ENCODE data around the gene SEC16A.

SEC16A gene, protein sequence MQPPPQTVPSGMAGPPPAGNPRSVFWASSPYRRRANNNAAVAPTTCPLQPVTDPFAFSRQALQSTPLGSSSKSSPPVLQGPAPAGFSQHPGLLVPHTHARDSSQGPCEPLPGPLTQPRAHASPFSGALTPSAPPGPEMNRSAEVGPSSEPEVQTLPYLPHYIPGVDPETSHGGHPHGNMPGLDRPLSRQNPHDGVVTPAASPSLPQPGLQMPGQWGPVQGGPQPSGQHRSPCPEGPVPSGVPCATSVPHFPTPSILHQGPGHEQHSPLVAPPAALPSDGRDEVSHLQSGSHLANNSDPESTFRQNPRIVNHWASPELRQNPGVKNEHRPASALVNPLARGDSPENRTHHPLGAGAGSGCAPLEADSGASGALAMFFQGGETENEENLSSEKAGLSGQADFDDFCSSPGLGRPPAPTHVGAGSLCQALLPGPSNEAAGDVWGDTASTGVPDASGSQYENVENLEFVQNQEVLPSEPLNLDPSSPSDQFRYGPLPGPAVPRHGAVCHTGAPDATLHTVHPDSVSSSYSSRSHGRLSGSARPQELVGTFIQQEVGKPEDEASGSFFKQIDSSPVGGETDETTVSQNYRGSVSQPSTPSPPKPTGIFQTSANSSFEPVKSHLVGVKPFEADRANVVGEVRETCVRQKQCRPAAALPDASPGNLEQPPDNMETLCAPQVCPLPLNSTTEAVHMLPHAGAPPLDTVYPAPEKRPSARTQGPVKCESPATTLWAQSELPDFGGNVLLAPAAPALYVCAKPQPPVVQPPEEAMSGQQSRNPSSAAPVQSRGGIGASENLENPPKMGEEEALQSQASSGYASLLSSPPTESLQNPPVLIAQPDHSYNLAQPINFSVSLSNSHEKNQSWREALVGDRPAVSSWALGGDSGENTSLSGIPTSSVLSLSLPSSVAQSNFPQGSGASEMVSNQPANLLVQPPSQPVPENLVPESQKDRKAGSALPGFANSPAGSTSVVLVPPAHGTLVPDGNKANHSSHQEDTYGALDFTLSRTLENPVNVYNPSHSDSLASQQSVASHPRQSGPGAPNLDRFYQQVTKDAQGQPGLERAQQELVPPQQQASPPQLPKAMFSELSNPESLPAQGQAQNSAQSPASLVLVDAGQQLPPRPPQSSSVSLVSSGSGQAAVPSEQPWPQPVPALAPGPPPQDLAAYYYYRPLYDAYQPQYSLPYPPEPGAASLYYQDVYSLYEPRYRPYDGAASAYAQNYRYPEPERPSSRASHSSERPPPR (N-terminal part only)

DNA sequence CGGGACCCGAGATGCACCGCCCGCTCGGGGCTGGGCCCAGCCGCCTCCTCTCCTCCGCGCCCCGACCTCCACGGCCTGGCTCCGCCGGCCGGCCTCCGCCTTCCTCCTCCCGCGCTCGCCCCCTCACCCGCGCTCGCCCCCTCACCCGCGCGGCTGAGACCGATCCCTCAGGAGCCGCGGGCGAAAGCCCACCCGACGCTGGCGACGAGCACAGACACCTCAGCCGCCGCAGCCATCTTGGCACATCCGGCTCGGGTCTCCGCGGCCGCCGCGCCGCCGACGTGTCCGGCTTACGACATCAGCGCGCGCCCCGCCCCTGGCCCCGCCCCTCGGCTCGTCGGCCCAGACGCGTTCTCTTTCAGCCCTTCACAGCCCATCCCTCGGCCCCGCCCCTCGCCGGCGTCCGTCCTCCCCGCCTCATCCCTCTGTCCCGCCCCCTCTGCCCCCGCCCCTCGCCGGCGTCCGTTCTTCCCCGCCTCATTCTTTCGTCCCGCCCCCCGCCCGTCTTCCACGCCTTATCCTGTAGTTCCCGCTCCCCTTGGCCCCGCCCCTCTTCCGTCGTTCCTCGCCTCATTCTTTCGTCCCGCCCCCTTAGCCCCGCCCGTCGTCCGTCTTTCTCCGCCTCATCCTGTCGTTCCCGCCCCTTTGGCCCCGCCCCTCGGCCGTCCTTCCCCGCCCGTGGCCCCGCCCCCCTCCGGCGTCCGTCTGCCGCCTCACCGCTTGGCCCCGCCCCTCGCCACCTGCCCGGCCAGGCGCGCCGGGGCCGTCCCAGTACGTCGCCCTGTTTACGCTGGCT is at the start of gene SEC16A:
Gene SEC16A, minus strand, starts transcription at position 248 of the 796 bp plus-strand sequence. CDS start 5,425 bp downstream, outside the sequence.
- peak; percentile 96 for DNase-seq (ENCODE audit: low spot score)

- no peak for DNase-seq (ENCODE audit: low spot score)
Observed at GRCh38 chr9:136531904-136532798, 49.3 kb upstream of the SEC16A start.

DNA sequence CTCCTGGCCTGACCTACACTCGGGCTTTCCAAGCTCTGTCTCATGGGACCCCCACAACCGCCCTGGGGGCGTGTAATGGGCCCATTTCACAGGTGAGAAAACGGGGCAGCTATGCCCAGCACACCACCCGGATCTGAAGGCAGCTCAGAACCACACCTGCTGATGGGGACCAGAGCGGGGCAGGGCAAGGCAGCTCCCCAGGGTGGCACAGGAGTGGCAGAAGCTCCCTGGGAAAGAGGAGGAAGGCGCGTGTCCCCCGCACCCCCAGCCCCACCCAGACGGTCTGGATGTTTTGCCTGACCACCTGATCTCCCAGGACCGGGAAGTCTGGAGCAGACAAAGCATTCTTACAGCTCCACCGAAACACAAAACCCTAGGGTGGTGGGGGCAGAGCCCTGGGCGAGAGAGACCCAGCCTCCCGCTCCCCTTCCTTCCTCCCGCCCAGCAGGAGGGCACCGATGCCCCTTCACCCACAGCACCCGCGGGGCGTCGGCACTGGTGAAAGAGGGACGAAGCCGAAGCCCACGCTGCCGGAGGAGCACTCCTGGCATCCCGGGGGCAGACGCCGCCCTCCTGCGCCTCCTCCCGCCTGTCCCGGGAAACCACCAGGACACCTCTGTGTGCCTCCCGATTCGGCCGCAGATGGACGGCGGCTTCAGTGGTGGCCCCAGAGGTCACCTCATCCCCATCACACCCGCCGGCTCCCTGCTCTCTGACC is 48.5 kb upstream of the SEC16A start:
- no peak for DNase-seq (ENCODE audit: low spot score)

DNA sequence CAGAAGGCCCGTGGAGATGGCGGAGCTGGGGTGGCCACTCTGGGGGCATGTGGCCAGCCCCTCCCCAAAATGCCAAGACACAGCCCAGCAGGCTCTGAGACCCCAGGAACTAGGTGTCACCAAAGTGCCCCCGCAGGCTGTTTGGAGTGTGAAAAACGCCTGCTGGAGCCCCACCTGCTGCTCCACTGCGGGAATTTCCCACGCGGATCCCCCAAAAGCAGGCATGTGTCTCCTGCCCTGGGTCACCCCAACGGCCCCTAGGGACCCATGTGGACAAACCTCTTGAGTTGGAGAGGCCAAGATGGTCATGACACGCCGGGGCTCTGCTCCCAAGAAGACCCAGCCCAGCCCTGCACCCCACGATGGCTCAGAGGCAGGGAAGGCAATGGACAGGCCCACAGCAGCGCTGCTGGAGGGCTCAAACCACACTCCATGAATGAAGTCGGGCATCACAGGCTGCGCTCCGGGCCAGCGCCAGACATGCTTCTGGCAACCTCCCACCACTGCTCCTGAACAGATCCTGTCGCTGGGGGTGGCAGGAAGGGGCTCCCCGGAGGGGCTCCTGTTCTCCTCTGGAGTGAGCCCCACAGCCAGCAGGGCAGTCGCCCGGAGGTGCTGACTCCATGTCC is 47.7 kb upstream of the SEC16A start:
- DNase-seq (ENCODE audit: low spot score) = no peak

DNA sequence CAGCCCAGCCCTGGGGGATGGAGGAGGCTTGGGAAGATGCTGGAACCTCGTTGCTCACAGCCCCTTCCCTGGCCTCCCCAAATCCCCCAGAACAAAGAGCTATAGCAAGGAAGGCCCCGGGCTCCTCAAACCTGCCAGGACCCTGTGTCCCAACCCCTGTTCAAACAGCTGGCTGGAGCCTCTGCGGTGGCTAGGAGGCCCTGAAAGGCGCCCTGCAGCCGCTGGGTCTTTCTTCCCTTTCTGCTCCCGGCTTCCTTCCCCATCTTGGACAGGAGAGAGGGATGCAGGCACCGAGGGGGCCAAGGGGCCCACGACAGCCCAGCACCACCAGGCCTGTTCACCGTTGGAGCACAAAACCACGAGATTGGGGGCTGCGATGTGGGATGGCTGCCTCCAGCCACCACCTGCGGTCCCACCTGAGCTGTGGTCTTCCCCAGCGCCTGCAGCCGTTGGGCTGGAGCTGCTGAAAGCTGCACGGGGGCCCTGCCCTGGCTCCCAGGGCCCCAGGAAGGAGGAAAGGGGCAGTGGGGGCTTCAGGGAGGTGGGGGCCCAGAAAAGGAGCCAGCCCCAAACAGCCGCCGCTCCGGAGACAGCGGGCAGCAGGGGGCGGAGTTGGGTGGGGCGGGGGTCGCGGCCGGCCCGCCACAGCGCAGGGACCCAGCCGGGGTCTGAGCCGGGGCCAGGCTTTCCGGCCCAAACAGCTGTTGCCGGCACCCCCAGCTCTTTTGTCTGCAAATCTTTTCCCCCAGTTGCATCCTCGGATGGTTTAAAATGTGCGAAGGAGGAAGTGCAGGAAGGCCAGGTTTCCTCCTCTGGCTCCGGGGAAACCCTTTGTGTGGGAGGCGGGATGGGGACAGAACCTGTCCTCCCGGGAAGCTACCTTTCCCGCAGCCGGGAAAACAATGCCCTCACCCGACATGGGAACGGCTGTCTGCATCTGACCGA is 46.9 kb upstream of the SEC16A start:
- no peak for DNase-seq (ENCODE audit: low spot score)

DNA sequence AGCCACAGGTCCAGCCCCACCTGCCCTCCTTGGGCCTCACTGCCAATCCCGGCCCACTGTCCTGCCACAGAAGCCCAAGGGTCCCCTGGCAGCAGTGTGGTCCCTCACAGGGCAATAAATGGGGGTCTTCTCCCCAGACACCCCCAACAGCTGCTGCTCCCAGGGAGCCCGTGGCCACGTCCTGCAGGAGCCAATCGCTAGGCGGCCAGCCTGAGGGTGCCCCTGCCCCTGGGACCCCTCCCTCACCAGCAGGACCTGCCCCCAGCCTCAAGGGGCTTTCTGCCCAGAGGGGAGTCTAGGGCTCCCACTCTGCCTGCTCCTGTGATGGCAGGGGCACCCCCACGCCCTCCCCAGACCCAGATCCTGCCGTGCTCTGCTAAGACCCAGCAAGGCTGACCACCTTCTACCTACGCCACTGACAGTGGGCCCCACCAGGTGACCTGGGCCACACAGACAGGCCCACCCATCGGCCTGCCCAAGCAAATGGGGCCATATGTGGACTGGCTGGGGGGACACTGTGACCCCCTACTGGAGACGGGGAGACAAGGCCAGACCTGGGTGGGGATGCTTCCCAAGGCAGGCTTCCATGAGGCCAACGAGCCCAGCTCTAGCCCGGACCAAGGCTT is 46.0 kb upstream of the SEC16A start:
- no peak for DNase-seq (ENCODE audit: low spot score)

- no peak for DNase-seq (ENCODE audit: low spot score)
Observed at GRCh38 chr9:136527721-136528710, 45.2 kb upstream of the SEC16A start.

DNA sequence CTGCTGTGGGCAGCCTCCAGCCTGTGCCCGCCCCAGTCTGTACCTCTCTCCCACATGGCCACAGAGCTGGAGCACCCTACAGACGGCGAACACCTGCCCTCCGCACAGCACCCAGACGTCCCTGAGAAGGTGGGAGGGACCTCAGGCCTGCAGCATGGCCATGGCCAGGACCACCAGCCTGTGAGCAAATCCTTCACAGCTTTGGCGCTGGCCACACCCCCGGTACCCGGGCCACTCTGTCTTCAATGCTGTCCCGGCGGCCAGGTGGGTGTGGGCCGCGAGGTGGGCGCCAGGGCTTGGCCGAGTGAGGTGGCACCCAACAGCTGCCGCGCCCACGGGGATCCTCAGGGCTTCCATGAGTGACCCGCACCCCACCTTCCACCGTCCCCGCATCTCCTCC is 44.3 kb upstream of the SEC16A start:
- DNase-seq (ENCODE audit: low spot score) = no peak

DNA sequence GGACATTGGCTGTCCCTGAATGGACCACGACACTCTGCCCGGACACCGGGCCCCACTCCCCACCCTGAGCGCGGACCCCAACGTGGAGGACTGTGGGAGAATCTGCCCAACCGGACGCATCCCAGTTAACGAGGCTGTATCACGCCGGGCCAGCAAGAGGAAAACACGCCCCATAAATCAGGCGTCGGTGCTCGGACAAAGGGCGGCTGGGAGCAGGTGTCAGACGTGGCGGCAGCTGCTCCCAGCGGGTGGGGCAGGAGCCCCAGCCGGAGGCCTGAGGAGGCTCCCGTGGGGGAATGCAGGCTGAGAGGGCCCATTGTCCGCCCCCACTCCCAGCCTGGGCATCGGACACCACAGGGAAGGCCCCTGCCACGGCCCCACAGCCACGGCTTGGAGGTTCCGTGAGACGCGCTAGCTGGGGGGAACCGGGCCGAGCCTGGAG is 43.8 kb upstream of the SEC16A start:
- DNase-seq (ENCODE audit: low spot score) = no peak

DNA sequence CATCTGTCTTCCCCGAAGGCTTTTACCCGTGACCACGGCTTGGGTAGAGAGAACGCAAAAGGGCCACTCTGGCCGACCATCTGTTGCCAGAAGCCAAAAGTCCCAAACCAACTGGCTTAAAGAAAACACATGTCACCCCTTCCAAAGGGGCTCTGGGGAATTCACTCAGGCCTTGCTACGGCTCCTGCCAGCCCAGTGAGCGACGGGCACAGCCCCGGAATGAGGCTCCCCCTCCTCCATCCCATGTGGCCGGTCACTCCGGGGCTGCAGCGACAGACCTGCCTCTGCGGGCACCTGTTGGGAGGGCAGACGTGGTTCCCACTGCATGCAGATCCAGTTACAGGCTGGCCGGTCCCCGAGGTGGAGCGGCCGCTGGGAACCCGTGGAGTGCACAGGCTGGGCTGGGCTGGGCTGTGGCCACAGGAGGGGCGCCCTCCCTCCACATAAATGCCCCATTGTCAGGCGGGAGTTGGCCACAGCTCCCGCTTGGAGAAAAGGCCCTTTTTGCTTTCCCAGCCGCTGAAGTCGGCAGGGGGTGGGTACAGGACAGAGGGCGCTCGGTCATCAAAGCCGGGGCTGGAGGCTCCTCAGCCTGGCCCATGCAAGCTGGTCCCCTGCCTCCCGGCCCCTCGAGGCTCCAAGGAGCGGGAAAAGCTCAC is 43.1 kb upstream of the SEC16A start:
- DNase-seq (ENCODE audit: low spot score) = no peak

GRCh38 chr9:136525207-136525606 is 42.4 kb upstream of the SEC16A start:
- DNase-seq (ENCODE audit: low spot score) = no peak

DNA sequence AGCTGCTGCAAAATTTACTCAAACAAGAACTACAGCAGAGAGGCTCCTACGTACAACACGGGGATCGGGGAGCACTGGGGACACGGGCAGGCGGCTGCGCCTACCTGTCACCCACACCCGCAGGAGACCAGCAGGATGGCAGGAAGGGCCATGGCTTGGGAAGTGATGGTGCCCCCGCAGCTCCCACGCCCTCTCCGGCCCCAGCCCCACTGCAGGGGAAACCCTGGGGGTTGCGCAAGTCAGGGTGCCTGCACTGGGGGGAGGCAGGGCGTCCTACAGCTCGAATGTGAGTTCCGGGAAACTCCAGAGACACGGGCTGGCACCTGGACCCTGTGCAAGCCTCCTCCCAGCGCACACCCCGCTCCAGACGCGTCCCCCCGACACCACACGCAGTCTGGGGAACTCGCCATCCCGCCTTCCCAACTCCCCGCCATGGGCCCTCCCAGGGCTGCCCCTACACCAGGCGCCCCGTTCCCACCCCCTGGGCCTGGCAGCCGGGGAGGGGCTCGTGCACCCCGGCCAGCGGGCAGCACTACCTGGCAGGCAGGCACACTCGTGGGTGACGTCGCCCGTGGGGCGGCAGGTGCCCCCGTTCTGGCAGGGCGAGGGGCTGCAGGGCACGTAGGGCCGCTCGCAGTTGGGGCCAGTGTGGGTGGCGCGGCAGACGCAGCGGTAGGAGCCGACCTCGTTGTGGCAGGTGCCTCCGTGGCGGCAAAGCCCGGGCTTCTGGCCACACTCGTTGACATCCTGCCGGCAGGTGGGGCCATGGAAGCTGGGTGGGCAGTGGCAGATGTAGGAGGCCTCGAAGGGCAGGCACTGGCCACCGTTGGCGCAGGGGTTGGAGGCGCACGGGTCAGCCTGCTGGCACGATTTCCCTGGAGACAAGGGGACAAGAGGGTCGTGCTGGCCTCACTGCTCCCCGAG is 39.7 kb upstream of the SEC16A start:
- no peak for DNase-seq (ENCODE audit: low spot score)

GRCh38 chr9:136521537-136521936 is 38.7 kb upstream of the SEC16A start:
- no peak for DNase-seq (ENCODE audit: low spot score)

- DNase-seq (ENCODE audit: low spot score) = peak; percentile 87
Observed at GRCh38 chr9:136520053-136520540, 37.3 kb upstream of the SEC16A start.
